Mammary epithelial cell (primary cell): Measurements from ENCODE around the gene WASF2.

ENCODE experiments used
- CTCF ChIP-seq, 2 donors: IDR thresholded peaks in 1 of 2; conservative IDR thresholded peaks in 1 of 2; 2 replicates each; pipeline ENCODE4 v1.5.1; 2011 to 2012; ENCODE audit warnings: inconsistent platforms in 2 of 2, low read length in 2 of 2, mild to moderate bottlenecking in 2 of 2, control low read depth in 1 of 2, low read depth in 1 of 2; ENCODE audit not compliant: insufficient read depth in 1 of 2; ENCODE audit errors: extremely low read depth in 1 of 2
- EZH2 ChIP-seq: IDR thresholded peaks from 2 replicates; pipeline ENCODE4 v1.6.1; 2012; ENCODE audit warnings: low read length, inconsistent platforms, borderline replicate concordance

GRCh38 chr1:27405074-27405473 is 84.9 kb downstream of the WASF2 start:
- TF ChIP-seq CTCF (conservative IDR thresholded peaks at IDR 0.05 in 1 of 2, IDR thresholded peaks at IDR 0.05 in 1 of 2; ENCODE audit: extremely low read depth in 1 of 2, insufficient read depth in 1 of 2, low read depth in 1 of 2, low read length in 2 of 2) (no peak), EZH2 (no peak)
